GM12878 (cell line): ENCODE measurements around the gene PRRT1B.

Experiments used
- POLR2AphosphoS5 ChIP-seq: IDR thresholded peaks from 2 replicates; pipeline ENCODE4 v1.6.1; 2011; ENCODE audit warnings: mild to moderate bottlenecking, low read length, inconsistent platforms
- RCOR1 ChIP-seq: conservative IDR thresholded peaks from 2 replicates; pipeline ENCODE4 v1.6.1; 2012; ENCODE audit warnings: low read depth, low read length, improper control_type of control experiment
- RFX5 ChIP-seq: IDR thresholded peaks from 2 replicates; pipeline ENCODE4 v1.6.1; 2011; ENCODE audit warnings: low read depth, low read length, improper control_type of control experiment
- TAF1 ChIP-seq: IDR thresholded peaks from 2 replicates; pipeline ENCODE4 v1.6.1; 2011; ENCODE audit warnings: mild to moderate bottlenecking, low read depth, low read length, borderline replicate concordance
- TF ChIP-seq, protein P1 (sequence below): fragments of 450-650 bp; IDR thresholded peaks from 2 replicates; pipeline ENCODE4 v1.6.1; 2017; ENCODE audit warnings: mild to moderate bottlenecking, low read depth, inconsistent platforms; ENCODE audit not compliant: poor library complexity, severe bottlenecking
- TF ChIP-seq, protein P2 (sequence below): IDR thresholded peaks from 2 replicates; pipeline ENCODE4 v1.6.1; 2012; ENCODE audit warnings: low read depth, low read length, improper control_type of control experiment
- TF ChIP-seq, protein P3 (sequence below), 3 experiments: IDR thresholded peaks in 2 of 3; conservative IDR thresholded peaks in 1 of 3; 2 replicates each; pipeline ENCODE4 v1.5.1; 2011; ENCODE audit warnings: low read depth in 3 of 3, low read length in 3 of 3, mild to moderate bottlenecking in 3 of 3, control low read depth in 2 of 3, moderate library complexity in 2 of 3, inconsistent platforms in 1 of 3, mixed read lengths in 1 of 3; ENCODE audit not compliant: control insufficient read depth in 2 of 3, insufficient read depth in 1 of 3; ENCODE audit errors: extremely low read depth in 1 of 3

- TF ChIP-seq RFX5 (no peak), RCOR1 (no peak), TAF1 (no peak), POLR2AphosphoS5 (no peak)
- TF ChIP-seq, protein P1, sequence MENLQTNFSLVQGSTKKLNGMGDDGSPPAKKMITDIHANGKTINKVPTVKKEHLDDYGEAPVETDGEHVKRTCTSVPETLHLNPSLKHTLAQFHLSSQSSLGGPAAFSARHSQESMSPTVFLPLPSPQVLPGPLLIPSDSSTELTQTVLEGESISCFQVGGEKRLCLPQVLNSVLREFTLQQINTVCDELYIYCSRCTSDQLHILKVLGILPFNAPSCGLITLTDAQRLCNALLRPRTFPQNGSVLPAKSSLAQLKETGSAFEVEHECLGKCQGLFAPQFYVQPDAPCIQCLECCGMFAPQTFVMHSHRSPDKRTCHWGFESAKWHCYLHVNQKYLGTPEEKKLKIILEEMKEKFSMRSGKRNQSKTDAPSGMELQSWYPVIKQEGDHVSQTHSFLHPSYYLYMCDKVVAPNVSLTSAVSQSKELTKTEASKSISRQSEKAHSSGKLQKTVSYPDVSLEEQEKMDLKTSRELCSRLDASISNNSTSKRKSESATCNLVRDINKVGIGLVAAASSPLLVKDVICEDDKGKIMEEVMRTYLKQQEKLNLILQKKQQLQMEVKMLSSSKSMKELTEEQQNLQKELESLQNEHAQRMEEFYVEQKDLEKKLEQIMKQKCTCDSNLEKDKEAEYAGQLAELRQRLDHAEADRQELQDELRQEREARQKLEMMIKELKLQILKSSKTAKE: no peak
- TF ChIP-seq, protein P2, sequence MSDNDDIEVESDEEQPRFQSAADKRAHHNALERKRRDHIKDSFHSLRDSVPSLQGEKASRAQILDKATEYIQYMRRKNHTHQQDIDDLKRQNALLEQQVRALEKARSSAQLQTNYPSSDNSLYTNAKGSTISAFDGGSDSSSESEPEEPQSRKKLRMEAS: no peak
- TF ChIP-seq, protein P3, sequence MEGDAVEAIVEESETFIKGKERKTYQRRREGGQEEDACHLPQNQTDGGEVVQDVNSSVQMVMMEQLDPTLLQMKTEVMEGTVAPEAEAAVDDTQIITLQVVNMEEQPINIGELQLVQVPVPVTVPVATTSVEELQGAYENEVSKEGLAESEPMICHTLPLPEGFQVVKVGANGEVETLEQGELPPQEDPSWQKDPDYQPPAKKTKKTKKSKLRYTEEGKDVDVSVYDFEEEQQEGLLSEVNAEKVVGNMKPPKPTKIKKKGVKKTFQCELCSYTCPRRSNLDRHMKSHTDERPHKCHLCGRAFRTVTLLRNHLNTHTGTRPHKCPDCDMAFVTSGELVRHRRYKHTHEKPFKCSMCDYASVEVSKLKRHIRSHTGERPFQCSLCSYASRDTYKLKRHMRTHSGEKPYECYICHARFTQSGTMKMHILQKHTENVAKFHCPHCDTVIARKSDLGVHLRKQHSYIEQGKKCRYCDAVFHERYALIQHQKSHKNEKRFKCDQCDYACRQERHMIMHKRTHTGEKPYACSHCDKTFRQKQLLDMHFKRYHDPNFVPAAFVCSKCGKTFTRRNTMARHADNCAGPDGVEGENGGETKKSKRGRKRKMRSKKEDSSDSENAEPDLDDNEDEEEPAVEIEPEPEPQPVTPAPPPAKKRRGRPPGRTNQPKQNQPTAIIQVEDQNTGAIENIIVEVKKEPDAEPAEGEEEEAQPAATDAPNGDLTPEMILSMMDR (IDR thresholded peaks at IDR 0.05 in 2 of 3, conservative IDR thresholded peaks at IDR 0.05 in 1 of 3; ENCODE audit: control insufficient read depth in 2 of 3, extremely low read depth in 1 of 3, insufficient read depth in 1 of 3, low read depth in 3 of 3, low read length in 3 of 3): no peak
These were observed 2.2 kb upstream of the PRRT1B start for GRCh38 chr9:131543141-131543540.
